ENCODE measurements around the gene SCARF1.

SCARF1 gene

DNA sequence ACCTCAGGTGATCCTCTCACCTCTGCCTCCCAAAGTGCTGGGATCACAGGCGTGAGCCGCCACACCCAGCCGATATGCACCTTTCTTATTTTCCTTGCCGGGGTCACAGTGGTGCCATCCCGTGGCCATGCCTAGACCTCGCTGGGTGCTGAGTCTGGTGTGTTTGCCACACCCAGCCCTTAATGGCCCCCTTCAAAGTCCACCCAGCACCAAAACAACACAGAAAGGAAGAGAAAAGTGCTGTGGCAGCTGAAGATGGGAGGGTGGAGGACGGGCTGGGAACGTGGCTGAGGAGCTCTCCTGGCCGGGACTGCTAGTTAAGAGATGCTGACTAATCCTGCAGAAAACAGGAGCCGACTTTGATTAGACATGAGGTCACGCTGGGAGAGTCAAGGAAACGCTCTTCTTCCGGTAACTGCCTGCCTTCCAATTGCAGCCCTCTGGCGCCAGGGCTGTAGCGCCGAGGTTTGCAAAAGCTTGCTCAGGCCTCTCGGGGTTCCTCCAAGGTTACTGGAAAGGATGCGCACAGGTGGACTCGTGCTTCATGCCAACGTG lies 27.8 kb downstream of the SCARF1 start:
- DNase-seq (ENCODE audit: insufficient read length, low spot score), result no peak
- no peak for FAIRE-seq
- TF ChIP-seq TAF1 (IDR thresholded peaks at IDR 0.05; ENCODE audit: low read depth, low read length) (no peak), PAX5 (IDR thresholded peaks at IDR 0.05; ENCODE audit: insufficient read depth, low read length, severe bottlenecking) (no peak), SPI1 (IDR thresholded peaks at IDR 0.05; ENCODE audit: low read depth, low read length) (no peak), POLR2A (IDR thresholded peaks at IDR 0.05; ENCODE audit: low read depth, low read length) (no peak), POLR2AphosphoS5 (IDR thresholded peaks at IDR 0.05; ENCODE audit: low read depth, low read length) (no peak), POU2F2 (IDR thresholded peaks at IDR 0.05; ENCODE audit: low read depth, low read length) (no peak)

DNA sequence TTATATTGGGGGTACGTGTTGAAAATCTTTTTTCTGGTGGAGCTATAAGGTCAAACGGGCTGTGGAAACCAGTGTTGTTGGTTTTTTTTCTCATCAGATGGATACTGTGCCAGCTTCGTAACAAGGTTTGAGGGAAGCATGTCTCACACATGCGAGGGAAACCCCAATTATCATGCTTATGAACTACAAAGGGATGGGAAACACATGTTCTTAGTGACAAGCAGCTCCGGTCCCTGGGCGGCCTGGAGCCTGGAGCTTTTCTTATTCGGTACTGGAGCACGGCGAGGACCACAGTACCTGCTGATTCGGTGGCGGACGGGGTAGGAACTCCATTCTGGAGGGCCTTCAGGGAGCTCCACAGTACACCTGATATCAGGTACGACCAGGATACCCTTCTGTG lies 29.4 kb downstream of the SCARF1 start:
- FAIRE-seq (no peak), DNase-seq (ENCODE audit: insufficient read length, low spot score) (no peak)
- TF ChIP-seq TAF1 (IDR thresholded peaks at IDR 0.05; ENCODE audit: low read depth, low read length), result no peak

DNA sequence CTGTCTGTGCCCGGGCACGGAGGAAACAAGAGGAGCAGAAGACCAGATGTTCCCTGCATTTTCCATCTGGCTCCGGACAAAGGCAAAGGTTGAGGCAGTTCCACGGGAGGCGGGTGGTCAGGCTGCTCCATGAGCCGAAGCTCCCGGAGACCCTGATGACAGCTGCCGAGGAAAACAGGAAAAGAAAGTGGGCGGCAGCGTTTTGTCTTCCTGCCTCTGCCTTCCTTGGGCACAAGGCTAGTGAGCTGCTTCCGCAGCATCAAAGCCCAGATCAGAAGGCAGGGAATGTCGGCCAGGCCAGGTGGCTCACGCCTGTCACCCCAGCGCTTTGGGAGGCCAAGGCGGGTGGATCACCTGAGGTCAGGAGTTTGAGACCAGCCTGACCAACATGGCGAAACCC lies 33.1 kb downstream of the SCARF1 start:
- TF ChIP-seq POLR2A (IDR thresholded peaks at IDR 0.05; ENCODE audit: low read depth, low read length) (no peak), SPI1 (IDR thresholded peaks at IDR 0.05; ENCODE audit: low read depth, low read length) (no peak), POU2F2 (IDR thresholded peaks at IDR 0.05; ENCODE audit: low read depth, low read length) (no peak), TAF1 (IDR thresholded peaks at IDR 0.05; ENCODE audit: low read depth, low read length) (no peak), POLR2AphosphoS5 (IDR thresholded peaks at IDR 0.05; ENCODE audit: low read depth, low read length) (no peak), PAX5 (IDR thresholded peaks at IDR 0.05; ENCODE audit: insufficient read depth, low read length, severe bottlenecking) (no peak)
- no peak for FAIRE-seq
- no peak for DNase-seq (ENCODE audit: insufficient read length, low spot score)

- no peak for TF ChIP-seq PAX5 (IDR thresholded peaks at IDR 0.05; ENCODE audit: insufficient read depth, low read length, severe bottlenecking)
- FAIRE-seq, result no peak
- DNase-seq (ENCODE audit: insufficient read length, low spot score), result no peak
Measured at GRCh38 chr17:1611715-1612114, 33.8 kb downstream of the SCARF1 start.

- DNase-seq (ENCODE audit: insufficient read length, low spot score) (no peak), FAIRE-seq (no peak)
- TF ChIP-seq POU2F2 (IDR thresholded peaks at IDR 0.05; ENCODE audit: low read depth, low read length), result no peak
- TF ChIP-seq POLR2AphosphoS5 (IDR thresholded peaks at IDR 0.05; ENCODE audit: low read depth, low read length), result no peak
- no peak for TF ChIP-seq TAF1 (IDR thresholded peaks at IDR 0.05; ENCODE audit: low read depth, low read length)
- TF ChIP-seq SPI1 (IDR thresholded peaks at IDR 0.05; ENCODE audit: low read depth, low read length), result no peak
- TF ChIP-seq PAX5 (IDR thresholded peaks at IDR 0.05; ENCODE audit: insufficient read depth, low read length, severe bottlenecking), result no peak
Measured at GRCh38 chr17:1608676-1609075, 36.9 kb downstream of the SCARF1 start.

DNA sequence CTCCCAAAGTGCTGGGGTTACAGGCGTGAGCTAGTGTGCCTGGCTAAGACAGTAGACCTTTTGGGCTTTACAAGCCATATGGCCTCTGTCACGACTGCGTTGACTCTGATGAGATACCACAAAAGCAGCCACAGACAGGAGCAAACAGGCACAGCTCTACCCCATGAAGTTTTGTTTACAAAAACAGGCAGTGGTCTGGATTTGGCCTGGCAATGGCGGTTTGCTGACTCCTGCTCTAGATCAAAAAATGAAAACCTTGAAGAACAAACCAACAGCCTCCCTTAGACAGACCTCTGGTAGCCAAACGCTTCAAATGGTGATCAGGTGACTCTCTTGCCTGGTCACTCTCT lies 37.6 kb downstream of the SCARF1 start:
- no peak for FAIRE-seq
- TF ChIP-seq POLR2AphosphoS5 (IDR thresholded peaks at IDR 0.05; ENCODE audit: low read depth, low read length) (no peak), SPI1 (IDR thresholded peaks at IDR 0.05; ENCODE audit: low read depth, low read length) (no peak), POU2F2 (IDR thresholded peaks at IDR 0.05; ENCODE audit: low read depth, low read length) (no peak), POLR2A (IDR thresholded peaks at IDR 0.05; ENCODE audit: low read depth, low read length) (no peak), TAF1 (IDR thresholded peaks at IDR 0.05; ENCODE audit: low read depth, low read length) (no peak)
- no peak for DNase-seq (ENCODE audit: insufficient read length, low spot score)

- no peak for FAIRE-seq
- no peak for TF ChIP-seq POLR2A (IDR thresholded peaks at IDR 0.05; ENCODE audit: low read depth, low read length)
- no peak for TF ChIP-seq POLR2AphosphoS5 (IDR thresholded peaks at IDR 0.05; ENCODE audit: low read depth, low read length)
- TF ChIP-seq PAX5 (IDR thresholded peaks at IDR 0.05; ENCODE audit: insufficient read depth, low read length, severe bottlenecking), result no peak
- TF ChIP-seq SPI1 (IDR thresholded peaks at IDR 0.05; ENCODE audit: low read depth, low read length), result no peak
- no peak for TF ChIP-seq TAF1 (IDR thresholded peaks at IDR 0.05; ENCODE audit: low read depth, low read length)
- TF ChIP-seq POU2F2 (IDR thresholded peaks at IDR 0.05; ENCODE audit: low read depth, low read length), result no peak
- no peak for DNase-seq (ENCODE audit: insufficient read length, low spot score)
Measured at GRCh38 chr17:1606352-1606985, 39.1 kb downstream of the SCARF1 start.

DNA sequence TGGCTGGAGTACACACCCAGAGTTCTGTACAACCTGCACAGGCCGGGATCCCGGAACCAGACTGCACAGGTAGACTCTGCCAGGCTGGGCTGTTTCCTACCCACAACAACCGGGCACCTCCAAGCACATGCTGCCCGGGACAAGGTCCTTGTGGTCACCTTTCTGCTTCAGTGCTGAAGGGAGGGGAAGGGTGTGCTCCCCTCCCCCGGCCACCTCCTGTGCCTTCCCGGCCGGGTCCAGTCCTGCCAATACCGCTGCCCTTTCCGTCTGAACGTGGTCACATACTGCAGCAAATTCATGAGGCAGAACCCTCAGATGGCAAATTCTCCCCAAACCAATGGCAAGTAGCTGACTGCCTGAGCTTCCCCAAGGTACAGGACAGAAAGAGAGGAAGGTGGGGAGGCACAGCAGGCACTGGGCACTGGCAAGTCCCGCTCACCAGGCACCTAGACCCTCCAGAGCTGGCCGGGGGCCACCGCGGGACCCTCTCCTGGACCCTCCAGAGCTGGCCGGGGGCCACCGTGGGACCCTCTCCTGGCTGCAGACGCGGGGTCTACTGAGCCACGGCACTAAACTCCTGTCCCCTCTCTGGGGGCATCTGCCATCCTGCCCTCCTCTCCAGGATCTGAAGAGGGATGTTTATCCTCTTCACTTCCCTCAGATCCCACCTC lies 39.7 kb downstream of the SCARF1 start:
- no peak for FAIRE-seq
- TF ChIP-seq POLR2A (IDR thresholded peaks at IDR 0.05; ENCODE audit: low read depth, low read length) (no peak), SPI1 (IDR thresholded peaks at IDR 0.05; ENCODE audit: low read depth, low read length) (no peak), POLR2AphosphoS5 (IDR thresholded peaks at IDR 0.05; ENCODE audit: low read depth, low read length) (no peak), POU2F2 (IDR thresholded peaks at IDR 0.05; ENCODE audit: low read depth, low read length) (no peak), TAF1 (IDR thresholded peaks at IDR 0.05; ENCODE audit: low read depth, low read length) (no peak), PAX5 (IDR thresholded peaks at IDR 0.05; ENCODE audit: insufficient read depth, low read length, severe bottlenecking) (no peak)
- no peak for DNase-seq (ENCODE audit: insufficient read length, low spot score)

DNA sequence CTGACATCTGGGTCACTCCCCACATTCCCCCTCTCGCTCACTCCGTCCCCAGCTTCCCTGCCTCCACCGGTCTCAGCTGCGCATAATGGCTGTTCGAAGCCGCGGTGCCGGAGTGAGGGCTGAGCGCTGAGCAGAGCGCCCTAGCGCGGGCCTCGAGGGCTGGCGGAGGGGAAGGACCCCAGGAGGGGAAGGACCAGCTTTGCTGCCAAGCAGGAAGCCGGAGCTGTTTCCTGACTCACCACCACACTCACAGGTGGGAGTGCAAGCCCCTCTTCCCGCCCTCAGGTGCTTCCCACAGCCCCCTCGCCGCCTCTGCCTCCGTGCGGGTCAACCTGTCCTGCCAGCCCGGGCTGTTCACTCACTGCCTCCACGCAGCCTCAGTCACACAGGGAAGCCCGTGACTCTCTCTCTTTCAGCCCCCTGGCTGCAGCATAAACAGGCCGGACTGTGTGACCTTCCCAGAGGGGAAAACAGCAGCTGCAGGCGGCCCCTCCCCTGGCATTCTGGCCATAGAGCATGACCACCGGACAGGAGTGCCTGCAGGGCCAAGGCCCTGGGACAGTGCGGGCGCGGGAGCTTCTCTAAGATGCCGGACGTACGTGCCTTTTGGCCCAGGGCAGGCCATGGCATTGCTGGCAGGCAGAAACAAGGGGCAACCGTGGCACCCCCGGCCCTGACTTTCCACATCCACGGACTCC lies 40.6 kb downstream of the SCARF1 start:
- FAIRE-seq, result no peak
- DNase-seq (ENCODE audit: insufficient read length, low spot score), result no peak
- TF ChIP-seq TAF1 (IDR thresholded peaks at IDR 0.05; ENCODE audit: low read depth, low read length), result no peak
- no peak for TF ChIP-seq SPI1 (IDR thresholded peaks at IDR 0.05; ENCODE audit: low read depth, low read length)
- TF ChIP-seq POU2F2 (IDR thresholded peaks at IDR 0.05; ENCODE audit: low read depth, low read length), result no peak
- TF ChIP-seq POLR2AphosphoS5 (IDR thresholded peaks at IDR 0.05; ENCODE audit: low read depth, low read length), result no peak
- TF ChIP-seq POLR2A (IDR thresholded peaks at IDR 0.05; ENCODE audit: low read depth, low read length), result no peak
- TF ChIP-seq PAX5 (IDR thresholded peaks at IDR 0.05; ENCODE audit: insufficient read depth, low read length, severe bottlenecking), result no peak

DNA sequence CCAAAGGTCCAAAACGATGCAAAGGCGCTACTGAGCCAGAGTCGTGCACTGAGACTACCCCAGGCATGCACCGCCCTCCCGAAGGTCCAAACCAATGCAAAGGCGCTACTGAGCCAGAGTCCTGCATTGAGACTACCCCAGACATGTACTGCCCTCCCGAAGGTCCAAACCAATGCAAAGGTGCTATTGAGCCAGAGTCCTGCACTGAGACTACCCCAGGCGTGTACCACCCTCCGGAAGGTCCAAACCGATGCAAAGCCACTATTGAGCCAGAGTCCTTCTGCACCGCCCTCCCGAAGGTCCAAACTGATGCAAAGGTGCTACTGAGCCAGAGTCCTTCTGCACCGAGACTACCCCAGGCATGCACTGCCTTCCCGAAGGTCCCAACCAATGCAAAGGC lies 44.0 kb downstream of the SCARF1 start:
- DNase-seq (ENCODE audit: insufficient read length, low spot score) (no peak), FAIRE-seq (no peak)
- TF ChIP-seq POLR2A (IDR thresholded peaks at IDR 0.05; ENCODE audit: low read depth, low read length), result no peak
- no peak for TF ChIP-seq POU2F2 (IDR thresholded peaks at IDR 0.05; ENCODE audit: low read depth, low read length)
- no peak for TF ChIP-seq SPI1 (IDR thresholded peaks at IDR 0.05; ENCODE audit: low read depth, low read length)
- no peak for TF ChIP-seq PAX5 (IDR thresholded peaks at IDR 0.05; ENCODE audit: insufficient read depth, low read length, severe bottlenecking)
- no peak for TF ChIP-seq TAF1 (IDR thresholded peaks at IDR 0.05; ENCODE audit: low read depth, low read length)
- TF ChIP-seq POLR2AphosphoS5 (IDR thresholded peaks at IDR 0.05; ENCODE audit: low read depth, low read length), result no peak
